Measurements from ENCODE around the gene TMEM87A.

DNA sequence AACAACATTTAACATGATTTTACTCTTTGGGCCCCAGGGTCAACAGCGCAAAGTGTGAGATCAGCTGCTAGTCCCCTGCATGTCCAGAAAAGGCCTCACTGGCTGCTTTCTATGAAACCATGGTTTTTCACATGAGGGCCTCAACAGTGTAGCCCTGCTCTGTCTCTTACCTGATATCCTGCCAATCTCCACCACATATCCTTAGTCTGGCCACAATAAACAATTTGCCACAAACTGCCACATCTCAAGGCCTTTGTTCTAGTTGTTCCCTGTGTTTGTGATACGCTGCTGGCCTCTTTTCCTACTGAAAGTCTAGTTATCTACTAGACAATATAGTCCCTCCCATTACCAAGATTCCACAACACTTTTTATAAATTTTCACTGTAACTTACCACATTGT is 82.9 kb downstream of the TMEM87A start:
- TF ChIP-seq, protein P1, sequence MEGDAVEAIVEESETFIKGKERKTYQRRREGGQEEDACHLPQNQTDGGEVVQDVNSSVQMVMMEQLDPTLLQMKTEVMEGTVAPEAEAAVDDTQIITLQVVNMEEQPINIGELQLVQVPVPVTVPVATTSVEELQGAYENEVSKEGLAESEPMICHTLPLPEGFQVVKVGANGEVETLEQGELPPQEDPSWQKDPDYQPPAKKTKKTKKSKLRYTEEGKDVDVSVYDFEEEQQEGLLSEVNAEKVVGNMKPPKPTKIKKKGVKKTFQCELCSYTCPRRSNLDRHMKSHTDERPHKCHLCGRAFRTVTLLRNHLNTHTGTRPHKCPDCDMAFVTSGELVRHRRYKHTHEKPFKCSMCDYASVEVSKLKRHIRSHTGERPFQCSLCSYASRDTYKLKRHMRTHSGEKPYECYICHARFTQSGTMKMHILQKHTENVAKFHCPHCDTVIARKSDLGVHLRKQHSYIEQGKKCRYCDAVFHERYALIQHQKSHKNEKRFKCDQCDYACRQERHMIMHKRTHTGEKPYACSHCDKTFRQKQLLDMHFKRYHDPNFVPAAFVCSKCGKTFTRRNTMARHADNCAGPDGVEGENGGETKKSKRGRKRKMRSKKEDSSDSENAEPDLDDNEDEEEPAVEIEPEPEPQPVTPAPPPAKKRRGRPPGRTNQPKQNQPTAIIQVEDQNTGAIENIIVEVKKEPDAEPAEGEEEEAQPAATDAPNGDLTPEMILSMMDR (IDR thresholded peaks at IDR 0.05), result no peak
- TF ChIP-seq POLR2A (IDR thresholded peaks at IDR 0.05), result no peak

All from adrenal gland (tissue), 5 donors.